GM12873 (cell line): ENCODE results near the gene KL.

Experiments used
- CTCF ChIP-seq: IDR thresholded peaks from 2 replicates; pipeline ENCODE4 v1.5.1; 2012; ENCODE audit warnings: low read depth, mild to moderate bottlenecking, moderate library complexity, low read length, control low read depth; ENCODE audit not compliant: insufficient read depth; ENCODE audit errors: missing control alignments

KL gene

DNA sequence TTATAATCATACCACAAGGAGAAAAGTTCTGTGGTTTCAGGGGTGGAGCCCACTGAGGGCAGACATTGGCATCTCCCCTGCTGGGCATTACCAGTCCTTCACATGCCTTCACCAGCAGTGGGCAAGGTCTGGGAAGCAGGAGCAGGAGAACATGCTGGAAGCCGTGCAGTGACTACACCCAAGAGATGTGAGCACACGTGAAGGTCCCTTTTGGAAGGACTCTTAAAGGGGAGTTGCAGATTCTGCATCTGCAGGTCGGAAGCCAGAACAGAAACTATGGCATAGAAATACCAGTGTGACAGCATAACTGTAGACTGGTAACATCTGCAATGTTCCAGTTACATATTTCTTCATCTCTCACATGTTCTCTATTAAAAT is 26.9 kb upstream of the KL start:
- no peak for TF ChIP-seq CTCF

DNA sequence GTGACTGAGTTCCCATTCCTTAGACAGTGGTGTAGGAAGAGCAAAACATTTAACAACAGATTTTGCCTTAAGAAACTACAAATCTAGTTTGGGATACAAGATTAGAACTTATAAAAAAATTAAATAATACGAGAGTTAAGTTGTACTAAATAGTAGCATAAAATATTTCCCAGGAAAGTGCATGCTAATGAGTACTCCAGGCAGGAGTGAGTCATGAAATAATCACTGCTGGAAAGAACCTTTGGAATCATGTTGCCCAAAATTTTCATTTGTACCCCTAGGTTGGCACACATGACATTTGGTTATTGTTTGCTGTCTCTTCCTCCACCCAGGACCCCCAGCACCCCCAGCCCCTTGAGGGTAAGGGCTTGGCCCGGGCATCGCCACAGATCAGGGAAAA is 26.3 kb upstream of the KL start:
- TF ChIP-seq CTCF, result no peak

- TF ChIP-seq CTCF, result no peak
Measured at GRCh38 chr13:32993145-32993544, 23.1 kb upstream of the KL start.

DNA sequence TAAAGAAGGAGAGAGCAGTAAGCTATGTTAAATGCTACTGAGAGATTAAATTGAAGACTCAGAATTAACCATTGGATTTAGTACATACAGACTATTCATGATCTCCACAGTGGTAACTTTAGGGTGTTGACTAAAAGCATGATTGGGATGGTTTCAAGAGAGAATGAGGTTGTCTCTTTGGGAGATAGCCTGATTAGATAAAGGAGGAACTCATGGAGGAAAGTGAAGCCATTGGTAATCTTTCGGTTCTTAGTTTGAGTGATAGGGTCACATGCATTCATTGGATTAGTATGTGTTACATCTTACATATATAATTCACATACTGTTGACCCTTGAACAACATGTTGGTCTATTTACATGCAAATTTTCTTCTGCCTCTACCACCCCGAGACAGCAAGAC is 18.8 kb upstream of the KL start:
- TF ChIP-seq CTCF, result no peak

DNA sequence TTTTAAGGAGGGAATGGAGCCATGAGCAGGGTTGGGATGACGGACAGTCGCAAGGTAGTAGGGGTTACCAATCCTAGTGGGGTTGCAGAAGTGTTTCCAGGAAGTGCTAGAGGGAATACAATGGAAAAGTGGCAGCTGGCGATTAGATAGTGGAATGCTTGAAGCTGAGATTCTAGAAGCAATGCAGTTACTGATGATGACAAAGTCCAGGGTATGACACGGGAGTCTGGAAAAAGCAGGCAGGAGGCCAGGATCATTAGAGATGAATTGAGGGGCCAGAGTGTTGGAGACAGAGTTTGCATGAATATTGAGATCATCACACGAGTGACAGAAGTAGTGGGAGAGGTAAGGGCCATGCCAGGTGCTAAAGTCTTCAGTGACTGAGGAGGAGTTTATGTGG is 17.3 kb upstream of the KL start:
- TF ChIP-seq CTCF, result no peak

- TF ChIP-seq CTCF, result no peak
Measured at GRCh38 chr13:33000365-33000764, 15.9 kb upstream of the KL start.

DNA sequence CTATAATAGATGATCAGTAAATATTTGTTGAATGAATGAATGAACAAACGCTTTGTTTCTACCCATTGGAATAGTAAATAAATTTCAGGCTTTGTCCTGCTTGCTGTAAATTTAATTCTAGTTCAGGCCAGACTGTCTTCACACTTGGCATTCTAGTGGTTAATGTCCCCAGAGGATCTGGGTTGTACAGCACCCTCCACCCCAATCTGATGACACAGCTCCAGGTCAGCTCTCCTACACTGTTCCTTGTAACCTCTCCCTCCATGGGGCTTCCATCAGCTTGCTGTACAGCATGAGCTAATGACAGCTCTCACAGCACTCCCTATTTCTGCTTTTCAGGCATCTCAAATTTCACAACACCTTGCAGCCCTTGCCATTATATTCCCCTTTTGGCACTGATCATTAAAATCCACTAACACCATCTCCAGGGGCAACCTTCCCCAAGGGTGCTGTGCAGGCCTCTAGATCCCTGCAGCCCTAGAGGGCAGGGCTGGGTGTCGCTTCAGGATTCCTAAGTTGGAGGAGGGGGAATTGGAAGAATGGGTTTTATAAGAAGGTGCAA is 12.7 kb upstream of the KL start:
- no peak for TF ChIP-seq CTCF
